ENCODE data around the gene DHDH.

DNA sequence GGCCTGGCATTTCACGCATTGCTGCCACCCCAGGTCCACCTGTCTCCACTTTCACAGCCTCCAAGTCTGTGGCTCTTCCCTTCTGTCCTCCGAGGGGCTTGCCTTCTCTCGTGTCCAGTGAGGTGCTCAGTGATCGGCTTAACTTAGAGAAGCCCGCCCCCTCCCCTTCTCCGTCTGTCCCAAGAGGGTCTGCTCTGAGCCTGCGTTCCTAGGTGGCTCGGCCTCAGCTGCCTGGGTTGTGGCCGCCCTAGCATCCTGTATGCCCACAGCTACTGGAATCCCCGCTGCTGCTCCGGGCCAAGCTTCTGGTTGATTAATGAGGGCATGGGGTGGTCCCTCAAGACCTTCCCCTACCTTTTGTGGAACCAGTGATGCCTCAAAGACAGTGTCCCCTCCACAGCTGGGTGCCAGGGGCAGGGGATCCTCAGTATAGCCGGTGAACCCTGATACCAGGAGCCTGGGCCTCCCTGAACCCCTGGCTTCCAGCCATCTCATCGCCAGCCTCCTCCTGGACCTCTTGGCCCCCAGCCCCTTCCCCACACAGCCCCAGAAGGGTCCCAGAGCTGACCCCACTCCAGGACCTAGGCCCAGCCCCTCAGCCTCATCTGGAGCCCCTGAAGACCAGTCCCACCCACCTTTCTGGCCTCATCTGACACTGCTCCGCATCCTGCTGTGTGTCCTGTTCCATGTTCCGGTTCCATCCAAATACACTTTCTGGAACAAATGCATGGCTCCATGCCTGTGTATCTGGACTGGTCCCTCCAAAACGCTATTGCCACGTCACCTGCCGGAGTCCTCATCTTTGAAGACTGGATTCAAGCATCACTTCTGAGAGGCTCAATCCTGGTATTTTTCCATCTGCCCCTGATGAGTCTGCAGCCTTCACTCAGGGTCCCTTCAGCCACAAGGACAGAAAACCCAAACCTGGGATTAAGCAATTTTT, 10.7 kb upstream of the DHDH start:
- no peak for TF ChIP-seq POLR2AphosphoS5 (IDR thresholded peaks at IDR 0.05; ENCODE audit: low read depth, low read length)
- TF ChIP-seq SIN3A (IDR thresholded peaks at IDR 0.05; ENCODE audit: borderline replicate concordance, insufficient read depth, low read length): no peak
- no peak for TF ChIP-seq REST (IDR thresholded peaks at IDR 0.05; ENCODE audit: insufficient read depth in 1 of 2, low read depth in 2 of 2, low read length in 2 of 2)
